Activated T-cell treated with anti-CD3 and anti-CD28 coated beads, Interleukin-2, amount 50 U/mL, for 4 hours (primary cell): ENCODE results near the gene FHIT. TPM values are rescaled to one million over a fixed set of nuclear protein-coding genes. Genes with fewer than 3 reads are reported as not detected.
A peak's percentile ranks its signal among the peaks of the same experiment; 100 is the strongest.

Source experiments
- ATAC-seq, 2 donors: fragments of 200-7000 bp; cut with Tn5 transposase; one replicate each; pipeline ENCODE4 v1.10.0; 2021
- DNase-seq: peaks from one replicate; pipeline ENCODE4 v3.0.0-alpha.2; 2020
- H3K27me3 Mint-ChIP-seq: one replicate; pipeline ENCODE4 v1.8.0; 2021; ENCODE audit warnings: low read depth, mixed read lengths
- H3K36me3 Mint-ChIP-seq: one replicate; pipeline ENCODE4 v1.8.0; 2022; ENCODE audit warnings: mixed read lengths; ENCODE audit not compliant: insufficient read depth
- H3K4me1 Mint-ChIP-seq: one replicate; pipeline ENCODE4 v1.8.0; 2021; ENCODE audit warnings: low read depth, mixed read lengths
- H3K4me3 Mint-ChIP-seq: one replicate; pipeline ENCODE4 v1.8.0; 2021; ENCODE audit warnings: mild to moderate bottlenecking, moderate library complexity, mixed read lengths
- H3K9me3 Mint-ChIP-seq: one replicate; pipeline ENCODE4 v1.8.0; 2021; ENCODE audit warnings: mixed read lengths
- total RNA-seq, 3 donors: library from RNA; stranded (reverse); gene quantifications; one replicate each; pipeline ENCODE4 v1.2.1, GENCODE V29; 2021

The FHIT gene
- total RNA-seq, 3 donors from 2014 or later = 0.66 to 5.5 (median 2.4) TPM

GRCh38 chr3:61139686-61140085, 111.6 kb downstream of the FHIT start:
- Mint-ChIP-seq H3K4me3 (no peak overlapping the region), H3K36me3 (no peaks in the 10 kb centered on the region), H3K9me3 (peaks cover 3% of the 10 kb centered on the region), H3K4me1 (no peaks in the 10 kb centered on the region), H3K27me3 (no peaks in the 10 kb centered on the region)
- ATAC-seq = no peak
- no peak for DNase-seq

GRCh38 chr3:61138401-61138800, 112.9 kb downstream of the FHIT start:
- Mint-ChIP-seq H3K4me3 (no peak overlapping the region), H3K36me3 (no peaks in the 10 kb centered on the region), H3K9me3 (peaks cover 3% of the 10 kb centered on the region), H3K27me3 (no peaks in the 10 kb centered on the region), H3K4me1 (no peaks in the 10 kb centered on the region)
- ATAC-seq (no peak), DNase-seq (no peak)

GRCh38 chr3:61136191-61136590, 115.1 kb downstream of the FHIT start:
- no peak for DNase-seq
- no peaks in the 10 kb centered on the region for H3K4me1 Mint-ChIP-seq
- ATAC-seq = no peak
- no peaks in the 10 kb centered on the region for H3K27me3 Mint-ChIP-seq
- H3K4me3 Mint-ChIP-seq = no peak overlapping the region
- peaks cover 3% of the 10 kb centered on the region for H3K9me3 Mint-ChIP-seq
- no peaks in the 10 kb centered on the region for H3K36me3 Mint-ChIP-seq

- DNase-seq = no peak
- no peak for ATAC-seq
- Mint-ChIP-seq H3K27me3 (no peaks in the 10 kb centered on the region), H3K9me3 (peaks cover under 1% of the 10 kb centered on the region), H3K4me3 (no peak overlapping the region), H3K36me3 (no peaks in the 10 kb centered on the region), H3K4me1 (no peaks in the 10 kb centered on the region)
These were observed 116.7 kb downstream of the FHIT start for GRCh38 chr3:61134532-61134931.

- Mint-ChIP-seq H3K27me3 (no peaks in the 10 kb centered on the region), H3K9me3 (no peaks in the 10 kb centered on the region), H3K4me1 (no peaks in the 10 kb centered on the region), H3K4me3 (no peak overlapping the region), H3K36me3 (no peaks in the 10 kb centered on the region)
- no peak for DNase-seq
- ATAC-seq = no peak
These were observed 119.2 kb downstream of the FHIT start for GRCh38 chr3:61132062-61132461.

DNA sequence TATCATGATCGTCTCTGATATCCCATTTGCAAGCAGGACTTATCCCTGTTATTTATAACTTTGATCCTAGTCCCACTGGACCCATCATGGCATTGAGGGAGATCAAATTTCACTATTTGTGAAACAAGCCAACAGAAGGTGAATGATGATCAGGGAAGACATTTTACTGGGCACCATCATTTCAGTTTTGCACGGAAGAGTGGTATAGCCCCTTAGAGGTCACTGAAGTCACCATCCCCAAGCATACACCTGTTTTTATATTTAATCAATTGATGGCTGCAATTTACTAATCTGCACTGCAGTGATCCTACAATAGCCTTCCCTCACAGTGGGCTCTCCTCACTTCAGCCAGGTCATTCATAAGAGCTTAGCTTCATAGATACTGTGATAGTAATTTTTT, 132.4 kb downstream of the FHIT start:
- no peaks in the 10 kb centered on the region for H3K4me1 Mint-ChIP-seq
- ATAC-seq (no peak), DNase-seq (no peak)
- no peaks in the 10 kb centered on the region for H3K27me3 Mint-ChIP-seq
- H3K9me3 Mint-ChIP-seq = peaks cover 19% of the 10 kb centered on the region
- peaks cover 4% of the 10 kb centered on the region for H3K36me3 Mint-ChIP-seq
- no peak overlapping the region for H3K4me3 Mint-ChIP-seq

- peaks cover 2% of the 10 kb centered on the region for H3K4me1 Mint-ChIP-seq
- ATAC-seq (no peak), DNase-seq (no peak)
- H3K36me3 Mint-ChIP-seq = peaks cover 4% of the 10 kb centered on the region
- no peaks in the 10 kb centered on the region for H3K27me3 Mint-ChIP-seq
- H3K4me3 Mint-ChIP-seq = no peak overlapping the region
- H3K9me3 Mint-ChIP-seq = peaks cover 11% of the 10 kb centered on the region
These were observed 134.0 kb downstream of the FHIT start for GRCh38 chr3:61117045-61117898.

DNA sequence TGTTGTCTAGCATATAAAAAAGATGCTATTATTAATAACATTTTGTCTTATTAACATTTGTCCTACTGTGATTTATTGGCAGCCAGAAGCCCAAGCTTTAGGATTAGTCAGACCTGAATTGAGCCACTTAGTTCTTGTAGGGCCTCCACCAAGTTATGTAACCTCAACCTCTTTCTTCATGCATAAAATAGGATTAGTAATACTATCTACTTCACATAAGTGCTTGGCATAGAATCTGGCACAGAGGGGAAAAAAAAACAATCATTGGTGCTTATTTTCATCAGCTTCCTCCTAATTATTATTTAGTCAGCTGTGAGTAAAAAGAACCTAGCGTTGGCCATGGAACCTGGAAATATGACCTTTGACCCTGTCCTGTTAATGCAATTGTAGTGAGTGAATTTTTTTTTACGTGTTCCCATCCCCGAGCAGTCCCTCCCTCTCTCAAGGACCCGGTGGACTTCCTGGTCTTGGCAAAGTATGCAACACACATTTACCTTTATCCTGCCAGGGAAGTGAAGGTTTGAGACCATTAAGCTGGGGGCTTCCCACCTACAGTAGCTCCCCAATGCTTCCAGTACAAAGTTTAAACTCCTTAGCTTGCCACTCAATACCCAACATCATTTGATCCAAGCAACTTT, 136.8 kb downstream of the FHIT start:
- no peaks in the 10 kb centered on the region for H3K27me3 Mint-ChIP-seq
- H3K4me1 Mint-ChIP-seq = peaks cover 4% of the 10 kb centered on the region
- no peak overlapping the region for H3K4me3 Mint-ChIP-seq
- ATAC-seq (no peak), DNase-seq (no peak)
- H3K9me3 Mint-ChIP-seq = no peaks in the 10 kb centered on the region
- no peaks in the 10 kb centered on the region for H3K36me3 Mint-ChIP-seq

DNA sequence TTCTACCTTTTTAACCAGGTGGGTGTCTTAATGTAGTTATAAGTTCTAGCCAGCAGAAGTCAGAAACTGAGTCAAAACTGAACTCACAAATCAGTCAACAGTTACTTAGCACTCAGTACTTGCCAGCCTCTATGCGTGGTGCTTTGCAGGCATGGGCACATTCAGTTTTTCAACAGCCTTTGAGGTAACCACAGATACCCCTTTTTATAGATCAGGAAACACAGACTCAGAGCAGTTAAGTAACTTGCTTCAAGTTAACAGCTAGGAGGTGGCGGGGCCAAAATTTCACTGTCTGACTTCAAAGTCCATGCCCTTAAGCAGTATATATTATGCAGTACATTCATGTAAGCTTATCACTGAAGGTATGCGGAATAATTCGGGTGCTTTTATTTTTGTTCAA, 139.4 kb downstream of the FHIT start:
- ATAC-seq = peak; percentile 28 to 67

GRCh38 chr3:61110576-61110975, 140.7 kb downstream of the FHIT start:
- Mint-ChIP-seq H3K4me3 (no peak overlapping the region), H3K27me3 (no peaks in the 10 kb centered on the region), H3K4me1 (peaks cover 4% of the 10 kb centered on the region), H3K9me3 (no peaks in the 10 kb centered on the region), H3K36me3 (no peaks in the 10 kb centered on the region)
- ATAC-seq (peak in 1 of 2 donors; percentile 51), DNase-seq (no peak)

More for the DNA sequence above, 139.4 kb downstream of the FHIT start:
- no peaks in the 10 kb centered on the region for H3K27me3 Mint-ChIP-seq
- DNase-seq = no peak
- no peak overlapping the region for H3K4me3 Mint-ChIP-seq
- H3K4me1 Mint-ChIP-seq = peaks cover 4% of the 10 kb centered on the region
- H3K36me3 Mint-ChIP-seq = no peaks in the 10 kb centered on the region
- no peaks in the 10 kb centered on the region for H3K9me3 Mint-ChIP-seq

DNA sequence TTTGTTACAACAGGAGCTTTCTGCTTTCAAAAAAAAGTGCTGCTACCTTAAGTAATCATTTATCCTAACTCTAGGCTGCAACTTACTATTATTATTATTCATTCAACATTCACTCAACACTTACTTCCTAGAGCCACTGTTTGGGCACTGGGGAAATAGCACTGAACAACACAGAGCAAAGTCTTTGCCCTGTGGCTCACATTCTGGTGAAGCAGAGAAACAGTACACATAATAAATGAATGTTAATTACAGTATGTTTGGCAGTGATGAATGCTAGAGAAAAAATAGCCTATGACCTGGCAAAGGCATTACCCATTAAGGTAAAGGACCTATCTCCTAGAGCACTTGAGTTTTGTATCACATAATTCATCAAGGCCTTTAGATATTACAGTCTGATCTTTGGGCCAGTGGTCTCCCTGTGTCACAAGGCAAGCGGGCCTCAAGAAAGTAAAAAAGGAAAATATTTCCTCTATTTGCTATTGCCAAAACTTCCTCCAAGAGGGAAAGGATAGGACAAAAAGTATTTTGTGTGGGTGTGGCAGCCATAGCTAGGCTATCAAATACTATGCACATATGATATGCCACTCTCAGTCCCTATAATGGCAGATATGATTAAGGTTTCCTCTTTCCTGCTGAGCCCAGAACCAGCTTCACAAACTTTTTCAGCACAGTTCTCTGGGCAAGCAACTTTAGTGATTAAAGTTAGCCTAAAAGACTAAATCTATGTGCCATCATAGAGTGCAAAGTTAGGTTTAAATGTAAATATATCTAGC, 142.8 kb downstream of the FHIT start:
- H3K36me3 Mint-ChIP-seq = no peaks in the 10 kb centered on the region
- ATAC-seq (no peak), DNase-seq (no peak)
- H3K4me3 Mint-ChIP-seq = no peak overlapping the region
- H3K4me1 Mint-ChIP-seq = peaks cover 4% of the 10 kb centered on the region
- peaks cover 7% of the 10 kb centered on the region for H3K9me3 Mint-ChIP-seq
- H3K27me3 Mint-ChIP-seq = no peaks in the 10 kb centered on the region

GRCh38 chr3:61094608-61095007, 156.6 kb downstream of the FHIT start:
- no peak for ATAC-seq
- no peak for DNase-seq
- no peaks in the 10 kb centered on the region for H3K4me1 Mint-ChIP-seq
- no peaks in the 10 kb centered on the region for H3K9me3 Mint-ChIP-seq
- H3K4me3 Mint-ChIP-seq = no peak overlapping the region
- H3K36me3 Mint-ChIP-seq = no peaks in the 10 kb centered on the region
- no peaks in the 10 kb centered on the region for H3K27me3 Mint-ChIP-seq

- H3K9me3 Mint-ChIP-seq = no peaks in the 10 kb centered on the region
- H3K4me3 Mint-ChIP-seq = no peak overlapping the region
- H3K4me1 Mint-ChIP-seq = no peaks in the 10 kb centered on the region
- ATAC-seq (no peak), DNase-seq (no peak)
- no peaks in the 10 kb centered on the region for H3K27me3 Mint-ChIP-seq
- H3K36me3 Mint-ChIP-seq = no peaks in the 10 kb centered on the region
These were observed 157.9 kb downstream of the FHIT start for GRCh38 chr3:61093364-61093763.

- Mint-ChIP-seq H3K4me1 (no peaks in the 10 kb centered on the region), H3K4me3 (no peak overlapping the region), H3K36me3 (no peaks in the 10 kb centered on the region), H3K9me3 (no peaks in the 10 kb centered on the region), H3K27me3 (no peaks in the 10 kb centered on the region)
- ATAC-seq (no peak), DNase-seq (no peak)
These were observed 158.4 kb downstream of the FHIT start for GRCh38 chr3:61092870-61093269.
